GM19023 (cell line): ENCODE data around the gene TMEM61.
"Not testable (repeated sequence)": the region's sequence is repeated elsewhere in the genome, so short reads cannot be mapped to it uniquely, and the experiment has no call there.

ENCODE experiments used
- ATAC-seq: cut with Tn5 transposase; IDR thresholded peaks from one replicate; pipeline ENCODE4 v1.9.1; 2021; ENCODE audit warnings: mild to moderate bottlenecking, moderate library complexity; ENCODE audit not compliant: unreplicated experiment

TMEM61 gene

GRCh38 chr1:54959241-54959640, 21.2 kb upstream of the TMEM61 start:
- no peak for ATAC-seq

GRCh38 chr1:54962612-54963395, 17.6 kb upstream of the TMEM61 start:
- ATAC-seq = no peak

- ATAC-seq = not testable (repeated sequence)
Observed at GRCh38 chr1:54963829-54964228, 16.6 kb upstream of the TMEM61 start.

GRCh38 chr1:54965624-54966340, 14.6 kb upstream of the TMEM61 start:
- ATAC-seq = peak; percentile 77

- no peak for ATAC-seq
Observed at GRCh38 chr1:54967372-54967771, 13.1 kb upstream of the TMEM61 start.

- ATAC-seq = no peak
Observed at GRCh38 chr1:54968551-54968950, 11.9 kb upstream of the TMEM61 start.

GRCh38 chr1:54969879-54970278, 10.5 kb upstream of the TMEM61 start:
- no peak for ATAC-seq

- ATAC-seq = no peak
Observed at GRCh38 chr1:54970901-54971300, 9.5 kb upstream of the TMEM61 start.

- no peak for ATAC-seq
Observed at GRCh38 chr1:54971317-54971791, 9.1 kb upstream of the TMEM61 start.

- ATAC-seq = no peak
Observed at GRCh38 chr1:54972436-54972835, 8.0 kb upstream of the TMEM61 start.

GRCh38 chr1:54973205-54973921, 7.1 kb upstream of the TMEM61 start:
- no peak for ATAC-seq

- no peak for ATAC-seq
Observed at GRCh38 chr1:54975356-54976108, 4.9 kb upstream of the TMEM61 start.

- ATAC-seq = no peak
Observed at GRCh38 chr1:54976747-54977146, 3.7 kb upstream of the TMEM61 start.

GRCh38 chr1:54977533-54978297, 2.7 kb upstream of the TMEM61 start:
- no peak for ATAC-seq

GRCh38 chr1:54978528-54979326, 1.7 kb upstream of the TMEM61 start:
- ATAC-seq = no peak

- no peak for ATAC-seq
Observed at GRCh38 chr1:54979327-54979891, 1.0 kb upstream of the TMEM61 start.

GRCh38 chr1:54980046-54980527, 341 bp upstream of the TMEM61 start:
- ATAC-seq = no peak

GRCh38 chr1:54981466-54981865, 1.0 kb downstream of the TMEM61 start:
- no peak for ATAC-seq

GRCh38 chr1:54982739-54983138, 2.3 kb downstream of the TMEM61 start:
- ATAC-seq = no peak
